Breast epithelium (tissue), 4 donors: ENCODE results near the gene SBNO1. TPM values are rescaled to one million over a fixed set of nuclear protein-coding genes. Genes with fewer than 3 reads are reported as not detected.

Source experiments
- DNase-seq, 2 donors: peaks; one replicate each; pipeline ENCODE4 v3.0.0-alpha.2; 2019; ENCODE audit warnings: low spot score in 2 of 2
- H3K27ac ChIP-seq, 2 donors: fragments of 200-600 bp; sonication (generic) in 1 of 2; one replicate each; pipeline ENCODE4 v1.5.1; 2016 to 2019; ENCODE audit warnings: mild to moderate bottlenecking in 1 of 2
- H3K27me3 ChIP-seq, 2 donors: fragments of 200-600 bp; sonication (generic) in 1 of 2; one replicate each; pipeline versions ENCODE4 v1.5.1 to v1.6.0; 2017 to 2019; ENCODE audit warnings: control low read depth in 1 of 2, mild to moderate bottlenecking in 1 of 2
- H3K36me3 ChIP-seq: fragments of 200-600 bp; one replicate; pipeline ENCODE4 v1.5.1; 2019
- H3K4me1 ChIP-seq, 2 donors: fragments of 200-600 bp; sonication (generic); one replicate each; pipeline ENCODE4 v1.5.1; 2016 to 2019; ENCODE audit warnings: control low read depth in 1 of 2
- H3K4me3 ChIP-seq, 3 donors: fragments of 200-600 bp; sonication (generic); 1 replicate in 2 of 3; 2 replicates in 1 of 3; pipeline ENCODE4 v1.5.1; 2016 to 2019; ENCODE audit warnings: mild to moderate bottlenecking in 3 of 3, moderate library complexity in 2 of 3
- H3K9me3 ChIP-seq, 2 donors: fragments of 200-600 bp; sonication (generic) in 1 of 2; one replicate each; pipeline ENCODE4 v1.5.1; 2016 to 2019; ENCODE audit warnings: control low read depth in 1 of 2
- CTCF ChIP-seq, 3 donors: fragments of 450-650 bp; IDR thresholded peaks; one replicate each; pipeline ENCODE4 v1.5.1; 2016 to 2017; ENCODE audit warnings: antibody characterized with exemption in 3 of 3, mild to moderate bottlenecking in 3 of 3, moderate library complexity in 3 of 3
- POLR2A ChIP-seq: fragments of 450-650 bp; IDR thresholded peaks from one replicate; pipeline ENCODE4 v1.6.1; 2016; ENCODE audit warnings: antibody characterized with exemption, mild to moderate bottlenecking, moderate library complexity
- POLR2AphosphoS5 ChIP-seq, 3 donors: sonication (generic); formaldehyde crosslinking; IDR thresholded peaks; one replicate each; pipeline ENCODE4 v1.6.1; 2017; ENCODE audit warnings: antibody characterized with exemption in 3 of 3
- intact Hi-C: fragments of 100-400 bp; cut with DNase I; formaldehyde crosslinking; loops from one replicate; pipeline ENCODE4 v1.15.1; 2023; ENCODE audit warnings: low total_unique reads
- total RNA-seq, 3 donors: library from RNA; depleted of rRNA; stranded (reverse); fragments of >200 nt; gene quantifications; one replicate each; pipeline ENCODE4 v1.1.0, GENCODE V29; 2016

The SBNO1 gene
- total RNA-seq, 3 donors from 2014 or later = 20.3 to 31.0 (median 22.9) TPM

GRCh38 chr12:123288751-123289346 is 75.8 kb downstream of the SBNO1 start:
- Histone ChIP-seq H3K4me1 (no peaks in the 10 kb centered on the region), H3K27ac (no peak overlapping the region), H3K36me3 (no peaks in the 10 kb centered on the region), H3K27me3 (no peaks in the 10 kb centered on the region), H3K9me3 (no peaks in the 10 kb centered on the region), H3K4me3 (no peak overlapping the region)
- TF ChIP-seq POLR2A (no peak), CTCF (IDR thresholded peaks at IDR 0.05) (no peak), POLR2AphosphoS5 (IDR thresholded peaks at IDR 0.05) (no peak)
- DNase-seq = no peak
- intact Hi-C loops = no loop called here

GRCh38 chr12:123286652-123287373 is 77.8 kb downstream of the SBNO1 start:
- Histone ChIP-seq H3K27me3 (no peaks in the 10 kb centered on the region), H3K27ac (no peak overlapping the region), H3K36me3 (no peaks in the 10 kb centered on the region), H3K4me3 (no peak overlapping the region), H3K9me3 (no peaks in the 10 kb centered on the region), H3K4me1 (no peaks in the 10 kb centered on the region)
- intact Hi-C loops = no loop called here
- no peak for DNase-seq
- TF ChIP-seq POLR2A (no peak), CTCF (IDR thresholded peaks at IDR 0.05) (no peak), POLR2AphosphoS5 (IDR thresholded peaks at IDR 0.05) (no peak)

- TF ChIP-seq POLR2AphosphoS5 (IDR thresholded peaks at IDR 0.05) (no peak), CTCF (IDR thresholded peaks at IDR 0.05) (no peak), POLR2A (no peak)
- no peak overlapping the region for H3K4me3 ChIP-seq
Measured at GRCh38 chr12:123284669-123285068, 80.0 kb downstream of the SBNO1 start.

GRCh38 chr12:123283461-123283860 is 81.2 kb downstream of the SBNO1 start:
- Histone ChIP-seq H3K27ac (no peak overlapping the region), H3K4me1 (no peaks in the 10 kb centered on the region), H3K27me3 (no peaks in the 10 kb centered on the region), H3K36me3 (no peaks in the 10 kb centered on the region), H3K4me3 (no peak overlapping the region), H3K9me3 (no peaks in the 10 kb centered on the region)
- DNase-seq = no peak
- no peak for TF ChIP-seq POLR2AphosphoS5 (IDR thresholded peaks at IDR 0.05)
- intact Hi-C loops = no loop called here

More at GRCh38 chr12:123284669-123285068, 80.0 kb downstream of the SBNO1 start:
- intact Hi-C loops = no loop called here
- no peak for DNase-seq
- Histone ChIP-seq H3K36me3 (no peaks in the 10 kb centered on the region), H3K27ac (no peak overlapping the region), H3K4me1 (no peaks in the 10 kb centered on the region), H3K27me3 (no peaks in the 10 kb centered on the region), H3K9me3 (no peaks in the 10 kb centered on the region)

GRCh38 chr12:123282111-123282510 is 82.5 kb downstream of the SBNO1 start:
- Histone ChIP-seq H3K9me3 (no peaks in the 10 kb centered on the region), H3K27me3 (no peaks in the 10 kb centered on the region), H3K4me3 (no peak overlapping the region), H3K27ac (no peak overlapping the region), H3K4me1 (no peaks in the 10 kb centered on the region), H3K36me3 (no peaks in the 10 kb centered on the region)
- DNase-seq = no peak
- TF ChIP-seq POLR2AphosphoS5 (IDR thresholded peaks at IDR 0.05) = no peak
- intact Hi-C loops = no loop called here

GRCh38 chr12:123280971-123281370 is 83.7 kb downstream of the SBNO1 start:
- Histone ChIP-seq H3K4me3 (no peak overlapping the region), H3K27ac (no peak overlapping the region), H3K27me3 (no peaks in the 10 kb centered on the region), H3K4me1 (no peaks in the 10 kb centered on the region), H3K9me3 (no peaks in the 10 kb centered on the region), H3K36me3 (no peaks in the 10 kb centered on the region)
- intact Hi-C loops = no loop called here
- TF ChIP-seq POLR2A = no peak
- TF ChIP-seq CTCF (IDR thresholded peaks at IDR 0.05) = no peak
- TF ChIP-seq POLR2AphosphoS5 (IDR thresholded peaks at IDR 0.05) = no peak
- no peak for DNase-seq
